Suprapubic skin (tissue), 4 donors: ENCODE results near the gene LCN15. TPM values are rescaled to one million over a fixed set of nuclear protein-coding genes. Genes with fewer than 3 reads are reported as not detected.

ENCODE experiments used
- DNase-seq, 2 donors: peaks; one replicate each; pipeline ENCODE4 v3.0.0-alpha.2; 2019; ENCODE audit warnings: low spot score in 2 of 2
- H3K27ac ChIP-seq: fragments of 200-600 bp; sonication (generic); one replicate; pipeline ENCODE4 v1.5.1; 2019
- H3K27me3 ChIP-seq: fragments of 200-600 bp; sonication (generic); one replicate; pipeline ENCODE4 v1.5.1; 2019
- H3K36me3 ChIP-seq: fragments of 200-600 bp; sonication (generic); one replicate; pipeline ENCODE4 v1.5.1; 2019
- H3K4me1 ChIP-seq: fragments of 200-600 bp; sonication (generic); one replicate; pipeline ENCODE4 v1.5.1; 2019
- H3K4me3 ChIP-seq: fragments of 200-600 bp; sonication (generic); one replicate; pipeline ENCODE4 v1.5.1; 2019; ENCODE audit warnings: mild to moderate bottlenecking
- H3K9me3 ChIP-seq: fragments of 200-600 bp; sonication (generic); one replicate; pipeline ENCODE4 v1.5.1; 2019
- EP300 ChIP-seq: sonication (generic); formaldehyde crosslinking; IDR thresholded peaks from one replicate; pipeline ENCODE4 v1.6.1; 2017; ENCODE audit warnings: antibody characterized with exemption
- POLR2A ChIP-seq, 2 donors: fragments of 450-650 bp; IDR thresholded peaks; one replicate each; pipeline ENCODE4 v1.6.1; 2017; ENCODE audit warnings: antibody characterized with exemption in 2 of 2, mild to moderate bottlenecking in 2 of 2, moderate library complexity in 2 of 2
- POLR2AphosphoS5 ChIP-seq, 3 donors: sonication (generic); formaldehyde crosslinking; IDR thresholded peaks; one replicate each; pipeline ENCODE4 v1.6.1; 2017; ENCODE audit warnings: antibody characterized with exemption in 3 of 3
- WGBS: methylation state at CpG from one replicate; pipeline ENCODE4 v1.1.5; 2018; 5-methylcytosine and 5-hydroxymethylcytosine counted together
- total RNA-seq, 4 donors: library from RNA; depleted of rRNA; stranded (reverse); fragments of >200 nt; gene quantifications; one replicate each; pipeline ENCODE4 v1.1.0, GENCODE V29; 2016
- TF ChIP-seq, protein P1 (sequence below), 2 donors: fragments of 200-600 bp in 1 of 2; fragments of 450-650 bp in 1 of 2; sonication (generic) in 1 of 2; IDR thresholded peaks; one replicate each; pipeline ENCODE4 v1.5.1; 2016 to 2019; ENCODE audit warnings: antibody characterized with exemption in 2 of 2, mild to moderate bottlenecking in 1 of 2, moderate library complexity in 1 of 2

LCN15 gene
- total RNA-seq, 4 donors from 2014 or later: 0.21 TPM; not detected in 3

DNA sequence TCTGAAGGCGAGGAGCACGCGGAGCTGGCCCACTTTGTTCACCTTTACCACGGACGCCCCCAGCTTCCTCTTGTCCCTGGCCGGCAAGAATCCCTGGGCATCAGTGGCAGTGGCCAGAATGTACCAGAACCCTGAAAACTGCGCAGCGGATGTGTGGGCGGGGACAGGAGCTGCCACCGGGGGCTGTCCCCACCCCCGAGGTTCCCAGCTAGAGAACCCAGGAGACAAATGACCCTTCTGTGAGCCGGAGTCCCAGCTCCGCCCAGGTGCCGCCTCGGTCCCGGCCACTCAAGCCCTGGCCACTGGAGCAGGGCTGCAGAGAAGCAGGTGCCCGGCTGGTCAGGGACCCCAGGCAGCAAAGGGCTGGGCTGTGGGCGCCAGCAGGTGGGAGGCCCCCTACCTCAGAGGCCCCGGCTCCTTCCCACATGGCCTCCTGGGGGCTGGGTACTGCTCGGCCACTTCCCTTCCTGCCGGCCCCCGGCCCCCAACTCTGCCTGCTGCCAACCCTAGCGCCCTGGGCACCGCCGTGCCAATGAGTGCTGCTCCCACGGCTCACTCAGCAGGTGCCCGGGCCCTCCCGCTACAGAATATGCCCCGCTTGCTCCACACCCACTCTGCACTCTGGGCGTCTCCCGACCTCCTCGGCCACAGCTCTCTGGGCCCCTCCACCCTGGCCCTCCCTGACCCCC lies 22.3 kb downstream of the LCN15 start:
- peak overlapping the region; percentile 28 for H3K4me3 ChIP-seq
- no peaks in the 10 kb centered on the region for H3K9me3 ChIP-seq
- H3K4me1 ChIP-seq: peaks cover 34% of the 10 kb centered on the region
- no peak for TF ChIP-seq POLR2A (IDR thresholded peaks at IDR 0.05)
- TF ChIP-seq, protein P1, sequence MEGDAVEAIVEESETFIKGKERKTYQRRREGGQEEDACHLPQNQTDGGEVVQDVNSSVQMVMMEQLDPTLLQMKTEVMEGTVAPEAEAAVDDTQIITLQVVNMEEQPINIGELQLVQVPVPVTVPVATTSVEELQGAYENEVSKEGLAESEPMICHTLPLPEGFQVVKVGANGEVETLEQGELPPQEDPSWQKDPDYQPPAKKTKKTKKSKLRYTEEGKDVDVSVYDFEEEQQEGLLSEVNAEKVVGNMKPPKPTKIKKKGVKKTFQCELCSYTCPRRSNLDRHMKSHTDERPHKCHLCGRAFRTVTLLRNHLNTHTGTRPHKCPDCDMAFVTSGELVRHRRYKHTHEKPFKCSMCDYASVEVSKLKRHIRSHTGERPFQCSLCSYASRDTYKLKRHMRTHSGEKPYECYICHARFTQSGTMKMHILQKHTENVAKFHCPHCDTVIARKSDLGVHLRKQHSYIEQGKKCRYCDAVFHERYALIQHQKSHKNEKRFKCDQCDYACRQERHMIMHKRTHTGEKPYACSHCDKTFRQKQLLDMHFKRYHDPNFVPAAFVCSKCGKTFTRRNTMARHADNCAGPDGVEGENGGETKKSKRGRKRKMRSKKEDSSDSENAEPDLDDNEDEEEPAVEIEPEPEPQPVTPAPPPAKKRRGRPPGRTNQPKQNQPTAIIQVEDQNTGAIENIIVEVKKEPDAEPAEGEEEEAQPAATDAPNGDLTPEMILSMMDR (IDR thresholded peaks at IDR 0.05): no peak
- TF ChIP-seq POLR2AphosphoS5 (IDR thresholded peaks at IDR 0.05): no peak
- TF ChIP-seq EP300: no peak
- no peak for DNase-seq
- WGBS: 38% methylated on average over 14 of the region's 32 CpGs
- no peak overlapping the region for H3K27ac ChIP-seq
- no peaks in the 10 kb centered on the region for H3K36me3 ChIP-seq
- H3K27me3 ChIP-seq: peaks cover 67% of the 10 kb centered on the region

DNA sequence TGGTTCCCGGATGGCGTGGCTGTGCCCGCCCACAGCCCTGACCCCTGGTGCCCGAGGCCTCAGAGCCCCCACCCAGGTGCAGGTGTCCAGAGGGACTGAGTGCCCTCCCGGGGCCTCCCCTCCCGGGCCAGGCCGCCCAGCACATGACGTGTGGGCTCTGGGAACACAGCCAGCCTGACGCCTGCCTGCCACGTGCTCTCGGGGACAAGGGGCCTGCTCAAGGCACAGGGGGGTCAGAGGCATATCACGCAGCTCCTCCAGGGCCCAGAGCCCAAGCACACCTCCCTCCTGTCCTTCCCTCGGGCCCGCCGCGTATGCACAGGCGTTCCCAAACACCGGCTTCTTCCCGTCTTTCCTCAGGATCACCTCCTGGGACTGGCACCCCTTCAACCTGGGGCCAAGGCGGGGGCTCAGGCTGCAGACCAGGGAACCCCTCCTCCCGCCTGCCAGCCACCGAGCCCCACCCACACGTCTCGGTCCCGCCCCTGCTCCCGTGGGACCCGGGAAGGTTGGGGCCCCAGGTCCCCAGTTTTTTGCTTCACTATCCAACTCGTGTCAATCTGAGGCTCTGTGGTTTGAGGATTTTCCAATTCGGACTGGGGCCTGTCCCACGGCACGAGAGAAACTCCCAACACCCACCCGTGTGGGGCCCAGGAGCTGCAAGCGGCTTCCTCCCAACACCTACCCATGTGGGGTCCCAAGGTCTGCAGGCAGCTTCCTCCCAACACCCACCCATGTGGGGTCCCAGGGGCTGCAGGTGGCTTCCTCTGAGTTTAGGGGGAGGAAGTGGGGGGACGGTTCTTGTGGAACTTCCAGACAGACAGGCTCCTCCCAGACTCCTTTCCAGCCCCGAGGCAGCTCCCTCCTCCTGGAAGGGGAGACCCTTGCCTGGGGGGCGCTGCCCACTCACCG lies 23.1 kb downstream of the LCN15 start:
- H3K9me3 ChIP-seq: no peaks in the 10 kb centered on the region
- DNase-seq: no peak
- no peaks in the 10 kb centered on the region for H3K36me3 ChIP-seq
- peak overlapping the region; percentile 28 for H3K4me3 ChIP-seq
- H3K4me1 ChIP-seq: peaks cover 34% of the 10 kb centered on the region
- WGBS: 20% methylated on average over 30 of the region's 37 CpGs
- H3K27ac ChIP-seq: no peak overlapping the region
- H3K27me3 ChIP-seq: peaks cover 67% of the 10 kb centered on the region
- TF ChIP-seq, protein P1 (IDR thresholded peaks at IDR 0.05): no peak
- TF ChIP-seq POLR2AphosphoS5 (IDR thresholded peaks at IDR 0.05): no peak
- no peak for TF ChIP-seq POLR2A (IDR thresholded peaks at IDR 0.05)
- TF ChIP-seq EP300: no peak

DNA sequence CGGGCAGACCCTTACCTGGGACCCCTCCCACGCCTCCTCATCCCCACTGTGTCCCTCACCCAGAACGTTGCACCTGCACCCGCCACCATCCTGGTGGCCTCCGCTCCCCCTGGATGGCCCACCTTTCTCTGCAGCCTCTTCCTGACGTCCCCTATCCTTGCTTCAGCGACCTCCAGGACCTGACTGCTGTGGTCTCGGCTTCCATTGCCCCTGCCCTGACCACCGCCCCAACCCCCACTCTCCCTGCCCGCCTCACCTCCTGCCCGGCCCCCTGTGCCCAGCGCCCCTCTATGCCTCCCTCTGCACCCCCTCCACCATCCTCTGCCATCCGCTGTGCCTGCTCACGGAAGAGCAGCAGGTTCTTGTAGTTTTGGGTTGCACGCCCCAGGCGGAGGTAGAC lies 23.8 kb downstream of the LCN15 start:
- Histone ChIP-seq H3K9me3 (no peaks in the 10 kb centered on the region), H3K36me3 (no peaks in the 10 kb centered on the region), H3K4me1 (peaks cover 34% of the 10 kb centered on the region), H3K4me3 (no peak overlapping the region), H3K27me3 (peaks cover 67% of the 10 kb centered on the region), H3K27ac (no peak overlapping the region)
- TF ChIP-seq EP300 (no peak), POLR2A (IDR thresholded peaks at IDR 0.05) (no peak), POLR2AphosphoS5 (IDR thresholded peaks at IDR 0.05) (no peak)
- TF ChIP-seq, protein P1 (IDR thresholded peaks at IDR 0.05): no peak
- no peak for DNase-seq
- WGBS: 83% methylated on average over 16 of the region's 16 CpGs

DNA sequence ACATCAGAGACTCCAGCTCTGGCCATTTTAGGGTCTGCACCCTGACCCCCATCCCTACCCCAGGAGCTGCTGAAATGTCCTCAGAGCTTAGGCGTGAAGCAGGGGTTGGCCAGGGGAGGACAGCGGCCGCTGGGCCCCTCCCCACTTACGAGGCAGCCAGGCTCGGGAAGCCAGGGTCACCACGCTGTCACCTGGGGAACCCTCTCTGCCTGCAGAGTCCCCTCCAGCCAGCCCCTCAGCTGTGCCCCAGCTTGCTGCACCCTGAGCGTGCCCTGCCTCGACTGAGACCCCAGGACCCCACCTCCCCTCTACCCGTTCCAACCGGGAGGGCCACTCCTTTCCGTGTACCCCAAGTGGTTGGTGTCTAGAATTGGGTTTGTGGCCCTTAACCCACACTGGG lies 24.2 kb downstream of the LCN15 start:
- no peak overlapping the region for H3K4me3 ChIP-seq
- H3K36me3 ChIP-seq: no peaks in the 10 kb centered on the region
- no peaks in the 10 kb centered on the region for H3K9me3 ChIP-seq
- peaks cover 67% of the 10 kb centered on the region for H3K27me3 ChIP-seq
- WGBS: 91% methylated on average over 4 of the region's 11 CpGs
- no peak overlapping the region for H3K27ac ChIP-seq
- peaks cover 34% of the 10 kb centered on the region for H3K4me1 ChIP-seq
- no peak for DNase-seq
- TF ChIP-seq, protein P1 (IDR thresholded peaks at IDR 0.05): no peak
- TF ChIP-seq POLR2A (IDR thresholded peaks at IDR 0.05) (no peak), EP300 (no peak), POLR2AphosphoS5 (IDR thresholded peaks at IDR 0.05) (no peak)

DNA sequence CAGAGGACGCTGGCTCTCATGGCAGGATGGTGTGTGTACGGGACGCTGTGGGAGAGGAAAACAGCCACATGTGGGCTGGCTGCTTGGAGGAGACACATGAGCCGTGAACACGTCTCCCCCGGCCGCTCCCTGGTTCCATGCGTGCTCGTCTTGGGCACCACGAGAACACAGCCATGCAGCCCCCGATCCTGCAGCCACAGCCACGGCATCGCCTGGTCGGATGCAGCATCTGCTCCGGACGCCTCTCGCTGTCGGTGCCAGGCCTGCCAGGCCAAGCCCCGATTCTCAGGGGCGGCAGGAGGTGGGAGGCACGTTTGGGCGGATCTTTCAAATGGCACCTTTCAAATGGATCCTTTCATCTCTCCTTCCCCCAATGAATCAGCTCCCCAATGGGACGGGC lies 24.8 kb downstream of the LCN15 start:
- Histone ChIP-seq H3K4me1 (peaks cover 34% of the 10 kb centered on the region), H3K27me3 (peaks cover 63% of the 10 kb centered on the region), H3K36me3 (no peaks in the 10 kb centered on the region), H3K27ac (no peak overlapping the region), H3K9me3 (no peaks in the 10 kb centered on the region), H3K4me3 (no peak overlapping the region)
- TF ChIP-seq, protein P1 (IDR thresholded peaks at IDR 0.05): no peak
- TF ChIP-seq POLR2AphosphoS5 (IDR thresholded peaks at IDR 0.05) (no peak), EP300 (no peak), POLR2A (IDR thresholded peaks at IDR 0.05) (no peak)
- DNase-seq: no peak
- WGBS: 73% methylated on average over 23 of the region's 23 CpGs
